PC-3 (cell line): ENCODE data around the gene VCX3B. TPM values are rescaled to one million over a fixed set of nuclear protein-coding genes. Genes with fewer than 3 reads are reported as not detected.
"Not testable (repeated sequence)": the region's sequence is repeated elsewhere in the genome, so short reads cannot be mapped to it uniquely, and the experiment has no call there.

Experiments
- ATAC-seq: fragments of 200-7000 bp; cut with Tn5 transposase; 2 replicates; pipeline ENCODE4 v1.9.1; 2020; ENCODE audit warnings: mild to moderate bottlenecking, moderate library complexity
- BruUV-seq: library from RNA; stranded (reverse); fragments of 400-500 nt; replicated peaks from 2 replicates; lab custom pipeline; 2021; lab: Mats Ljungman, UMichigan
- CTCF ChIA-PET: fragments of 300-600 bp; sonication (Branson Sonifier 250); formaldehyde crosslinking; loops from one replicate; lab custom pipeline; 2022; ENCODE audit warnings: antibody characterized with exemption; lab: Charles Lee
- POLR2A ChIA-PET: fragments of 300-600 bp; sonication (Branson Sonifier 250); formaldehyde crosslinking; loops from one replicate; lab custom pipeline; 2022; ENCODE audit warnings: antibody characterized with exemption; ENCODE audit not compliant: unreplicated experiment; lab: Charles Lee
- DNase-seq: peaks from one replicate; pipeline ENCODE4 v3.0.0-alpha.2; 2015
- H2AFZ ChIP-seq: fragments of 300-600 bp; sonication (generic); 2 replicates; pipeline ENCODE4 v1.6.0; 2016; ENCODE audit warnings: antibody characterized with exemption, low read length
- H3F3A ChIP-seq: fragments of 300-600 bp; sonication (generic); one replicate; pipeline ENCODE4 v1.6.0; 2017; ENCODE audit warnings: antibody characterized with exemption, low read length, control low read depth, mild to moderate bottlenecking; ENCODE audit not compliant: unreplicated experiment
- H3K27ac ChIP-seq: fragments of 300-600 bp; sonication (generic); 2 replicates; pipeline ENCODE4 v1.5.1; 2016; ENCODE audit warnings: mild to moderate bottlenecking, low read length
- H3K27me3 ChIP-seq: fragments of 300-600 bp; sonication (generic); 2 replicates; pipeline ENCODE4 v1.6.1; 2016; ENCODE audit warnings: low read length, mixed read lengths
- H3K36me3 ChIP-seq: fragments of 300-600 bp; sonication (generic); 2 replicates; pipeline ENCODE4 v1.6.1; 2016; ENCODE audit warnings: low read depth, mixed run types, low read length, mixed read lengths
- H3K4me1 ChIP-seq: fragments of 300-600 bp; sonication (generic); 2 replicates; pipeline ENCODE4 v1.5.1; 2016; ENCODE audit warnings: low read length; ENCODE audit not compliant: insufficient read depth
- H3K4me2 ChIP-seq: fragments of 300-600 bp; sonication (generic); 2 replicates; pipeline ENCODE4 v1.6.0; 2016; ENCODE audit warnings: low read length
- H3K4me3 ChIP-seq: fragments of 300-600 bp; sonication (generic); 2 replicates; pipeline ENCODE4 v1.5.1; 2016; ENCODE audit warnings: mild to moderate bottlenecking, low read length, mixed read lengths
- H3K79me2 ChIP-seq: fragments of 300-600 bp; sonication (generic); 2 replicates; pipeline ENCODE4 v1.6.1; 2017; ENCODE audit warnings: low read length, mixed read lengths
- H3K9ac ChIP-seq: fragments of 300-600 bp; sonication (generic); 2 replicates; pipeline ENCODE4 v1.6.0; 2016; ENCODE audit warnings: mild to moderate bottlenecking, low read length
- H3K9me2 ChIP-seq: fragments of 300-600 bp; sonication (generic); replicated peaks from 2 replicates; pipeline ENCODE4 v1.6.1; 2016; ENCODE audit warnings: mixed run types, low read length, mixed read lengths
- H3K9me3 ChIP-seq: fragments of 300-600 bp; sonication (generic); 2 replicates; pipeline ENCODE4 v1.6.1; 2016; ENCODE audit warnings: low read length, mixed read lengths
- H4K20me1 ChIP-seq: fragments of 300-600 bp; sonication (generic); 2 replicates; pipeline ENCODE4 v1.6.1; 2016; ENCODE audit warnings: low read length, mixed read lengths
- EZH2 ChIP-seq: fragments of 300-600 bp; sonication (generic); IDR thresholded peaks from one replicate; pipeline ENCODE4 v1.6.1; 2017; ENCODE audit warnings: antibody characterized with exemption, mild to moderate bottlenecking, low read length; ENCODE audit not compliant: unreplicated experiment
- EZH2phosphoT487 ChIP-seq: fragments of 300-600 bp; sonication (generic); IDR thresholded peaks from 2 replicates; pipeline ENCODE4 v1.6.1; 2018; ENCODE audit warnings: mild to moderate bottlenecking, antibody characterized with exemption, low read length, borderline replicate concordance
- intact Hi-C: fragments of 100-400 bp; cut with micrococcal nuclease; formaldehyde crosslinking; loops from 2 replicates; pipeline ENCODE4 v1.9.0; 2023
- total RNA-seq: library from RNA; depleted of rRNA; stranded (reverse); fragments of >200 nt; gene quantifications from 2 replicates; pipeline ENCODE4 v1.2.3, GENCODE V29; 2014
- TF ChIP-seq, protein P1 (sequence below): fragments of 300-600 bp; sonication (generic); conservative IDR thresholded peaks from 2 replicates; pipeline ENCODE4 v1.5.1; 2017; ENCODE audit warnings: antibody characterized with exemption, low read depth, mild to moderate bottlenecking, low read length

The VCX3B gene
- total RNA-seq, 1 experiment from 2014 or later, result 0.26 TPM

DNA sequence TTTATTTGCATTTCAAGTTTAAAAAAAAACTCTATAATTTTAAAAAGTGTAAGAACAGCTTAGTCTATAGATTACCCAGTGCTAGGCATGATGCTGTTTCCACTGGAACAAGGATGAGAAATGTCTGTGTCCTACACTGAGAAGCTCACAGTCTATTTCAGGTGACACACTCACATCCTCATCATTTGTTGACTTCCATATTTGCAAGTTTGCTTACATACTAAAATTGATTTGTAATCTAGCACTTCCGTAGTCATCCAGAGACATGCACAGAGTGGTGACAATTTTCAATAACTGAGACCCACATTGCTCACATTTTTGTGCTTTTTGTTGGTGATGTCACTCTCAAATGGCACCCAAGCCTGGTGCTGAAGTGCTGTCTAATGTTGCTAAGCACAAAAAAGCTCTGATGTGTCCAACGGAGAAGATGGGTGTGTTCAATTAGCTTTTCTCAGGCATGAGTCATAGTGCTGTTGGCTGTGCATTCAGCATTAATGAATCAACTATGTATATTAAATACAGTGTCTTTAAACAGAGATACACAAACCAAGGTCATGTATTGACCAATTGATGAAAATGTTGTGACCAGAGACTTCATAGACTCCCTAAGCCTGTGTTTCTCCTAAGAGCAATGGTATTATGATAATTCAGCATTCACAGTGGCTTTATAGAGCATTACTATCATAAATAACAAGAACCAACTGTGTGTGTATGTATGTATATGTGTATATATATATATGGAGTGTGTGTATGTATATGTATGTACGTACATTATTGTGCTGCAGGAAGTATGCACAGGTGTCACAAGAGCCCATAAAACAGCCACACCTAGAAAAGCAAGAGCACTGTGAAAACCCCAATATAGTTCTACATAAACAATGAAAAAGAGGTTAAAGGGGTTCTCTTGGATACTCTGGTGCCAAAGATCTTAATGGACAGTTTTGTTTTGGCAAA lies 31.2 kb upstream of the VCX3B start:
- no peaks in the 10 kb centered on the region for H4K20me1 ChIP-seq
- POLR2A ChIA-PET, result no interaction called here
- no peaks in the 10 kb centered on the region for H3K79me2 ChIP-seq
- no peak overlapping the region for H3K4me2 ChIP-seq
- H3K9ac ChIP-seq, result no peak overlapping the region
- no peaks in the 10 kb centered on the region for H3K9me3 ChIP-seq
- no peak overlapping the region for H3K4me3 ChIP-seq
- ATAC-seq (peak; percentile 20; the same call in 1 of the 2 replicates), DNase-seq (peak; percentile 13)
- H3K27ac ChIP-seq, result no peak overlapping the region
- CTCF ChIA-PET, result no interaction called here
- H3K4me1 ChIP-seq, result peaks cover 9% of the 10 kb centered on the region; the same call in 1 of the 2 replicates
- intact Hi-C loops, result no loop called here
- H3K9me2 ChIP-seq, result no peaks in the 10 kb centered on the region
- no peaks in the 10 kb centered on the region for H3F3A ChIP-seq
- TF ChIP-seq, protein P1, sequence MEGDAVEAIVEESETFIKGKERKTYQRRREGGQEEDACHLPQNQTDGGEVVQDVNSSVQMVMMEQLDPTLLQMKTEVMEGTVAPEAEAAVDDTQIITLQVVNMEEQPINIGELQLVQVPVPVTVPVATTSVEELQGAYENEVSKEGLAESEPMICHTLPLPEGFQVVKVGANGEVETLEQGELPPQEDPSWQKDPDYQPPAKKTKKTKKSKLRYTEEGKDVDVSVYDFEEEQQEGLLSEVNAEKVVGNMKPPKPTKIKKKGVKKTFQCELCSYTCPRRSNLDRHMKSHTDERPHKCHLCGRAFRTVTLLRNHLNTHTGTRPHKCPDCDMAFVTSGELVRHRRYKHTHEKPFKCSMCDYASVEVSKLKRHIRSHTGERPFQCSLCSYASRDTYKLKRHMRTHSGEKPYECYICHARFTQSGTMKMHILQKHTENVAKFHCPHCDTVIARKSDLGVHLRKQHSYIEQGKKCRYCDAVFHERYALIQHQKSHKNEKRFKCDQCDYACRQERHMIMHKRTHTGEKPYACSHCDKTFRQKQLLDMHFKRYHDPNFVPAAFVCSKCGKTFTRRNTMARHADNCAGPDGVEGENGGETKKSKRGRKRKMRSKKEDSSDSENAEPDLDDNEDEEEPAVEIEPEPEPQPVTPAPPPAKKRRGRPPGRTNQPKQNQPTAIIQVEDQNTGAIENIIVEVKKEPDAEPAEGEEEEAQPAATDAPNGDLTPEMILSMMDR, result no peak
- TF ChIP-seq EZH2 (no peak), EZH2phosphoT487 (no peak)
- H2AFZ ChIP-seq, result no peak overlapping the region
- H3K27me3 ChIP-seq, result peaks cover 19% of the 10 kb centered on the region; the same call in 1 of the 2 replicates
- BruUV-seq, result no TSS peak
- no peaks in the 10 kb centered on the region for H3K36me3 ChIP-seq

GRCh38 chrX:8447368-8447767 lies 17.3 kb upstream of the VCX3B start:
- H3K4me2 ChIP-seq, result no peak overlapping the region
- H3K27ac ChIP-seq, result no peak overlapping the region
- no peak for DNase-seq
- H3K9ac ChIP-seq, result no peak overlapping the region
- H3K9me2 ChIP-seq, result no peaks in the 10 kb centered on the region
- H3K4me1 ChIP-seq, result no peaks in the 10 kb centered on the region
- peaks cover 33% of the 10 kb centered on the region for H3K27me3 ChIP-seq
- H3K79me2 ChIP-seq, result no peaks in the 10 kb centered on the region
- no TSS peak for BruUV-seq
- no peaks in the 10 kb centered on the region for H3K9me3 ChIP-seq
- H3K36me3 ChIP-seq, result no peaks in the 10 kb centered on the region
- POLR2A ChIA-PET, result no interaction called here
- no peak overlapping the region for H3K4me3 ChIP-seq
- no peak overlapping the region for H2AFZ ChIP-seq
- no peaks in the 10 kb centered on the region for H3F3A ChIP-seq
- intact Hi-C loops, result no loop called here
- CTCF ChIA-PET, result no interaction called here
- no peak for TF ChIP-seq EZH2
- TF ChIP-seq, protein P1, result no peak
- no peak for TF ChIP-seq EZH2phosphoT487
- ATAC-seq, result no peak
- no peaks in the 10 kb centered on the region for H4K20me1 ChIP-seq

DNA sequence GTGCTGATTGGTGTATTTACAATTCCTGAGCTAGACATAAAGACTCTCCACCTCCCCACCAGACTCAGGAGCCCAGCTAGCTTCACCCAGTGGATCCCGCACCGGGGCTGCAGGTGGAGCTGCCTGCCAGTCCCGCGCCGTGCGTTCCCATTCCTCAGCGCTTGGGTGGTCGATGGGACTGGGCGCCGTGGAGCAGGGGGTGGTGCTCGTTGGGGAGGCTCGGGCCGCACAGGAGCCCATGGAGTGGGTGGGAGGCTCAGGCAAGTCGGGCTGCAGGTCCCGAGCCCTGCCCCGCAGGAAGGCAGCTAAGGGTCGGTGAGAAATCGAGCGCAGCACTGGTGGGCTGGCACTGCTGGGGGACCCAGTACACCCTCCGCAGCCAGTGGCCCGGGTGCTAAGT lies 12.3 kb upstream of the VCX3B start:
- CTCF ChIA-PET, H3K4me1 ChIP-seq, H3K4me3 ChIP-seq, H3K9me3 ChIP-seq, H3K9ac ChIP-seq, H2AFZ ChIP-seq, H3K4me2 ChIP-seq, H3K27ac ChIP-seq, ATAC-seq, BruUV-seq, H3F3A ChIP-seq, POLR2A ChIA-PET, H4K20me1 ChIP-seq, H3K9me2 ChIP-seq, DNase-seq, H3K79me2 ChIP-seq, H3K36me3 ChIP-seq, intact Hi-C loops: not testable (repeated sequence)
- peaks cover 16% of the 10 kb centered on the region for H3K27me3 ChIP-seq
